ENCODE data around the gene MDC1. TPM values are rescaled to one million over a fixed set of nuclear protein-coding genes. Genes with fewer than 3 reads are reported as not detected.
A peak's percentile ranks its signal among the peaks of the same experiment; 100 is the strongest.

MDC1 gene
- polyA plus RNA-seq, 1 of the 3 experiments (the other 2 are of a cell fraction): 10.4 TPM

- Histone ChIP-seq H3K27me3 (ENCODE audit: insufficient read depth) (no peaks in the 10 kb centered on the region), H3K9me2 (no peaks in the 10 kb centered on the region), H3K9ac (peak within 1 kb of the TSS; percentile 74), H2AFZ (ENCODE audit: low read depth) (peak within 1 kb of the TSS; percentile 88), H3K27ac (ENCODE audit: low read depth in 2 of 2, low read length in 1 of 2) (peak within 1 kb of the TSS; percentile 78 to 87), H3K4me2 (peak within 1 kb of the TSS; percentile 76), H3K9me3 (no peaks in the 10 kb centered on the region), H4K20me1 (ENCODE audit: insufficient read depth) (no peaks in the 10 kb centered on the region; the same call in 1 of the 2 replicates), H3K4me1 (ENCODE audit: control insufficient read depth in 1 of 2, insufficient read depth in 2 of 2, low read depth in 1 of 2, low read length in 1 of 2) (peaks cover 17 to 34% of the 10 kb centered on the region in 2 experiments; a peak in 2 of 4 replicates), H3F3A (replicated peaks; ENCODE audit: insufficient read depth) (no peaks in the 10 kb centered on the region), H3K79me2 (ENCODE audit: insufficient read depth) (peaks cover 49% of the 10 kb centered on the region), H3K4me3 (ENCODE audit: low read depth in 2 of 2, low read length in 1 of 2) (peak within 1 kb of the TSS; percentile 66 to 86), H3K36me3 (replicated peaks in 1 of 2; ENCODE audit: control insufficient read depth in 1 of 2, insufficient read depth in 2 of 2, low read length in 1 of 2) (no peaks in the 10 kb centered on the region)
- DNase-seq: peak; percentile 94
- CTCF ChIA-PET: interaction anchor here (2.0 to 29.8 kb wide), 3 partner anchors 8 to 32 kb away, joined by 7 to 838 read pairs (median 56); partner anchors contain the start of genes FLOT1, MDC1 and TUBB
- POLR2A ChIA-PET: interaction anchor here (0.5 to 1.5 kb wide), 8 partner anchors 9 to 847 kb away, joined by 3 to 6 read pairs (median 3); partner anchors contain the start of gene MDC1
- WGBS (ENCODE audit: low lambda C conversion rate): under 1% methylated on average over 35 of the region's 40 CpGs
- TF ChIP-seq TCF12 (IDR thresholded peaks at IDR 0.05) (peak; percentile 32; the same call in 1 of the 2 replicates), RAD21 (IDR thresholded peaks at IDR 0.05; ENCODE audit: low read length) (no peak), TEAD4 (IDR thresholded peaks at IDR 0.05; ENCODE audit: borderline replicate concordance, insufficient read depth) (no peak), CTCF (IDR thresholded peaks at IDR 0.05) (no peak), EP300 (IDR thresholded peaks at IDR 0.05; ENCODE audit: borderline replicate concordance in 1 of 2, low read depth in 1 of 2, low read length in 1 of 2) (no peak), SIN3A (IDR thresholded peaks at IDR 0.05; ENCODE audit: borderline replicate concordance, low read depth, low read length) (peak; percentile 88), TAF1 (IDR thresholded peaks at IDR 0.05; ENCODE audit: borderline replicate concordance, low read depth, low read length) (peak; percentile 55; the same call in 1 of the 2 replicates), NRF1 (IDR thresholded peaks at IDR 0.05; ENCODE audit: low read depth, low read length) (peak; percentile 45; the same call in 1 of the 2 replicates), EZH2phosphoT487 (IDR thresholded peaks at IDR 0.05; ENCODE audit: borderline replicate concordance, low read depth) (no peak), GABPA (IDR thresholded peaks at IDR 0.05; ENCODE audit: low read depth) (peak; percentile 53; the same call in 1 of the 2 replicates), MAX (IDR thresholded peaks at IDR 0.05; ENCODE audit: low read depth) (peak; percentile 57), USF1 (IDR thresholded peaks at IDR 0.05; ENCODE audit: borderline replicate concordance, low read depth) (no peak), FOXJ3 (CRISPR knock-in tag; IDR thresholded peaks at IDR 0.05) (no peak), POLR2AphosphoS5 (IDR thresholded peaks at IDR 0.05; ENCODE audit: low read depth, low read length) (peak; percentile 78), RFX5 (IDR thresholded peaks at IDR 0.05; ENCODE audit: low read length) (no peak), ZBTB33 (IDR thresholded peaks at IDR 0.05; ENCODE audit: borderline replicate concordance, low read depth) (no peak), MEF2A (IDR thresholded peaks at IDR 0.05; ENCODE audit: borderline replicate concordance, low read depth) (no peak), ELF1 (IDR thresholded peaks at IDR 0.05) (0 out of 2 replicates have a peak, but pooled peaks have one; percentile 37), MXI1 (IDR thresholded peaks at IDR 0.05; ENCODE audit: low read depth, low read length) (peak; percentile 95)
Observed at GRCh38 chr6:30690403-30691207, 26.5 kb downstream of the MDC1 start, which contains the start of gene NRM. TSS of gene NRM (minus strand) at chr6:30690984. CDS start at chr6:30690974, 10 bp downstream.

All from SK-N-SH (cell line).